SU-DHL-6 (cell line): ENCODE measurements around the gene SLC8A1.

ENCODE experiments used
- CTCF ChIP-seq: fragments of 200-600 bp; sonication (generic); IDR thresholded peaks from one replicate; pipeline ENCODE4 v1.5.1; 2017; ENCODE audit warnings: antibody characterized with exemption, mild to moderate bottlenecking, low read length, moderate library complexity; ENCODE audit not compliant: insufficient read depth, poor library complexity, severe bottlenecking
- EZH2phosphoT487 ChIP-seq: fragments of 200-600 bp; sonication (generic), shearing (Covaris generic); conservative IDR thresholded peaks from 2 replicates; pipeline ENCODE4 v1.6.1; 2018; ENCODE audit warnings: mild to moderate bottlenecking, antibody characterized with exemption, low read length, moderate library complexity, mixed read lengths

DNA sequence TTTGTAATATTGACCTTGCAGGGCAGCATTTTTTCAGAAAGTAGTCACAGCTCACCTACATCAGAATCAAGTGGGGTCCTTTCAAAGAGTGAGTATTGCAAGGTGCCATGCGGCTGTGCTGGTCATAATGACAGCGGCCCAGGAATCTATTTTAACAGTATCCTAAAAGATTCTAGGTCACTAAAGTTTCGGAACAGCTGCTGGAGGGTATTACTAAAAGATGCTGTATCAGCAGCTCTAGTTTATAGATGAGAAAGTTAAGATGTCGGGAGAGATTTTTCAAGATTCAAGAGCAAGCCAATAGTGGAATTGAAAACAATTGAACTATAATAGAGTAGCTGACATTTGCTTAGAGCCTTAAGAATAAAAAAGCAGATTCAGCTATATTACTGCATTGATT, 336.0 kb downstream of the SLC8A1 start:
- TF ChIP-seq CTCF (no peak), EZH2phosphoT487 (no peak)
